OCI-LY1 (cell line): ENCODE measurements around the gene KY.

Experiments
- H2AFZ ChIP-seq: fragments of 200-600 bp; sonication (generic), shearing (Covaris generic); 2 replicates; pipeline ENCODE4 v1.6.0; 2014; ENCODE audit warnings: antibody characterized with exemption, mild to moderate bottlenecking, low read length
- H3F3A ChIP-seq: fragments of 200-600 bp; sonication (generic), shearing (Covaris generic); 2 replicates; pipeline ENCODE4 v1.6.0; 2014; ENCODE audit warnings: mild to moderate bottlenecking, antibody characterized with exemption, low read length, moderate library complexity; ENCODE audit not compliant: insufficient read depth
- H3K27ac ChIP-seq: fragments of 200-600 bp; sonication (generic); 2 replicates; pipeline ENCODE4 v1.5.1; 2014; ENCODE audit warnings: low read length, mixed run types, mild to moderate bottlenecking, low read depth; ENCODE audit not compliant: poor library complexity, severe bottlenecking
- H3K27me3 ChIP-seq: fragments of 200-600 bp; sonication (generic); 2 replicates; pipeline ENCODE4 v1.6.0; 2014; ENCODE audit warnings: antibody characterized with exemption, mild to moderate bottlenecking, low read length, moderate library complexity; ENCODE audit not compliant: insufficient read depth
- H3K36me3 ChIP-seq: fragments of 200-600 bp; sonication (generic); 2 replicates; pipeline ENCODE4 v1.6.1; 2014; ENCODE audit warnings: mild to moderate bottlenecking, antibody characterized with exemption, low read length, moderate library complexity, mixed read lengths; ENCODE audit not compliant: insufficient read depth
- H3K4me1 ChIP-seq: fragments of 200-600 bp; sonication (generic); 2 replicates; pipeline ENCODE4 v1.5.1; 2014; ENCODE audit warnings: mild to moderate bottlenecking, low read length, moderate library complexity; ENCODE audit not compliant: insufficient read depth, severe bottlenecking
- H3K4me2 ChIP-seq: fragments of 200-600 bp; sonication (generic), shearing (Covaris generic); 2 replicates; pipeline ENCODE4 v1.6.1; 2014; ENCODE audit warnings: low read length
- H3K4me3 ChIP-seq: fragments of 200-600 bp; sonication (generic); 2 replicates; pipeline ENCODE4 v1.5.1; 2014; ENCODE audit warnings: low read length, low read depth, mild to moderate bottlenecking, mixed read lengths; ENCODE audit not compliant: poor library complexity, severe bottlenecking
- H3K79me2 ChIP-seq: fragments of 200-600 bp; shearing (Covaris generic); 2 replicates; pipeline ENCODE4 v1.6.1; 2016; ENCODE audit warnings: mixed run types, low read length, mixed read lengths; ENCODE audit not compliant: insufficient read depth
- H3K9ac ChIP-seq: fragments of 200-600 bp; sonication (generic), shearing (Covaris generic); 2 replicates; pipeline ENCODE4 v1.6.1; 2014; ENCODE audit warnings: mild to moderate bottlenecking, low read length, mixed read lengths
- H3K9me2 ChIP-seq: fragments of 200-600 bp; sonication (generic), shearing (Covaris generic); 2 replicates; pipeline ENCODE4 v1.6.1; 2014; ENCODE audit warnings: low read depth, mild to moderate bottlenecking, low read length, mixed read lengths
- H3K9me3 ChIP-seq: fragments of 200-600 bp; shearing (Covaris generic); 2 replicates; pipeline ENCODE4 v1.6.1; 2014; ENCODE audit warnings: low read length, mixed read lengths
- H4K20me1 ChIP-seq: fragments of 200-600 bp; sonication (generic), shearing (Covaris generic); 2 replicates; pipeline ENCODE4 v1.6.0; 2016; ENCODE audit warnings: mild to moderate bottlenecking, low read length; ENCODE audit not compliant: insufficient read depth
- CTCF ChIP-seq: fragments of 200-600 bp; sonication (generic), shearing (Covaris generic); IDR thresholded peaks from 2 replicates; pipeline ENCODE4 v1.5.1; 2017; ENCODE audit warnings: mild to moderate bottlenecking, antibody characterized with exemption, low read length, moderate library complexity, mixed read lengths
- EZH2 ChIP-seq: fragments of 200-600 bp; sonication (generic), shearing (Covaris generic); IDR thresholded peaks from 2 replicates; pipeline ENCODE4 v1.8.0; 2017; ENCODE audit warnings: borderline replicate concordance, mixed run types, mild to moderate bottlenecking, antibody characterized with exemption, low read length, moderate library complexity, mixed read lengths

Gene KY

GRCh38 chr3:134694466-134694865, 43.6 kb upstream of the KY start:
- Histone ChIP-seq H4K20me1 (no peaks in the 10 kb centered on the region), H3K4me3 (no peak overlapping the region), H3K4me1 (no peaks in the 10 kb centered on the region), H3K9ac (no peak overlapping the region), H3K27me3 (no peaks in the 10 kb centered on the region), H2AFZ (no peak overlapping the region), H3K9me2 (no peaks in the 10 kb centered on the region), H3K9me3 (no peaks in the 10 kb centered on the region), H3K36me3 (no peaks in the 10 kb centered on the region), H3K4me2 (no peak overlapping the region), H3F3A (no peaks in the 10 kb centered on the region), H3K79me2 (no peaks in the 10 kb centered on the region), H3K27ac (no peak overlapping the region)
- no peak for TF ChIP-seq CTCF
- TF ChIP-seq EZH2 = no peak

GRCh38 chr3:134693804-134694203, 43.0 kb upstream of the KY start:
- no peaks in the 10 kb centered on the region for H3K4me1 ChIP-seq
- no peak overlapping the region for H3K9ac ChIP-seq
- no peak overlapping the region for H2AFZ ChIP-seq
- no peak for TF ChIP-seq EZH2
- TF ChIP-seq CTCF = no peak
- no peaks in the 10 kb centered on the region for H3K79me2 ChIP-seq
- H3K4me2 ChIP-seq = no peak overlapping the region
- no peaks in the 10 kb centered on the region for H4K20me1 ChIP-seq
- H3F3A ChIP-seq = no peaks in the 10 kb centered on the region
- no peaks in the 10 kb centered on the region for H3K9me2 ChIP-seq
- H3K27me3 ChIP-seq = no peaks in the 10 kb centered on the region
- no peaks in the 10 kb centered on the region for H3K36me3 ChIP-seq
- H3K4me3 ChIP-seq = no peak overlapping the region
- no peak overlapping the region for H3K27ac ChIP-seq
- H3K9me3 ChIP-seq = no peaks in the 10 kb centered on the region

GRCh38 chr3:134693226-134693625, 42.4 kb upstream of the KY start:
- Histone ChIP-seq H3K4me1 (no peaks in the 10 kb centered on the region), H4K20me1 (no peaks in the 10 kb centered on the region), H3K4me3 (no peak overlapping the region), H3F3A (no peaks in the 10 kb centered on the region), H3K9me2 (no peaks in the 10 kb centered on the region), H3K4me2 (no peak overlapping the region), H3K9me3 (no peaks in the 10 kb centered on the region), H3K27ac (no peak overlapping the region), H3K79me2 (no peaks in the 10 kb centered on the region), H2AFZ (no peak overlapping the region), H3K27me3 (no peaks in the 10 kb centered on the region), H3K36me3 (no peaks in the 10 kb centered on the region), H3K9ac (no peak overlapping the region)
- TF ChIP-seq EZH2 (no peak), CTCF (no peak)
